Spleen (tissue), 11 donors: ENCODE data around the gene NAT14. TPM values are rescaled to one million over a fixed set of nuclear protein-coding genes. Genes with fewer than 3 reads are reported as not detected.

Experiments
- DNase-seq: peaks from one replicate; pipeline ENCODE4 v3.0.0-alpha.2; 2020
- H3K27ac ChIP-seq, 8 donors: fragments of 200-600 bp; sonication (generic) in 7 of 8; 1 replicate in 4 of 8; 2 replicates in 4 of 8; pipeline versions ENCODE4 v1.5.0 to v1.8.0; 2016 to 2021; ENCODE audit warnings: inconsistent platforms in 4 of 8, mild to moderate bottlenecking in 4 of 8, moderate library complexity in 1 of 8
- H3K27me3 ChIP-seq, 7 donors: fragments of 200-600 bp; sonication (generic) in 6 of 7; replicated peaks in 1 of 7; 1 replicate in 4 of 7; 2 replicates in 3 of 7; pipeline versions ENCODE4 v1.5.0 to v1.8.0; 2016 to 2021; ENCODE audit warnings: inconsistent platforms in 3 of 7, mild to moderate bottlenecking in 1 of 7
- H3K36me3 ChIP-seq, 6 donors: fragments of 200-600 bp; sonication (generic) in 5 of 6; 1 replicate in 4 of 6; 2 replicates in 2 of 6; pipeline versions ENCODE4 v1.5.0 to v1.8.0; 2016 to 2021; ENCODE audit warnings: inconsistent platforms in 2 of 6
- H3K4me1 ChIP-seq, 6 donors: fragments of 200-600 bp; sonication (generic) in 5 of 6; 1 replicate in 3 of 6; 2 replicates in 3 of 6; pipeline versions ENCODE4 v1.5.0 to v1.8.0; 2016 to 2021; ENCODE audit warnings: inconsistent platforms in 3 of 6
- H3K4me3 ChIP-seq, 8 donors: fragments of 200-600 bp; sonication (generic) in 7 of 8; 1 replicate in 4 of 8; 2 replicates in 4 of 8; pipeline versions ENCODE4 v1.5.0 to v1.8.0; 2016 to 2021; ENCODE audit warnings: inconsistent platforms in 4 of 8, mild to moderate bottlenecking in 4 of 8, moderate library complexity in 2 of 8
- H3K9me3 ChIP-seq, 8 donors: fragments of 200-600 bp; sonication (generic) in 7 of 8; 1 replicate in 4 of 8; 2 replicates in 4 of 8; pipeline versions ENCODE4 v1.5.0 to v1.8.0; 2016 to 2021; ENCODE audit warnings: inconsistent platforms in 4 of 8
- CTCF ChIP-seq, 11 experiments: fragments of 200-600 bp in 7 of 11; fragments of 450-650 bp in 4 of 11; sonication (generic) in 4 of 11; IDR thresholded peaks in 8 of 11; conservative IDR thresholded peaks in 3 of 11; 1 replicate in 7 of 11; 2 replicates in 4 of 11; pipeline versions ENCODE4 v1.4.0 to v1.8.0; 2016 to 2021; ENCODE audit warnings: antibody characterized with exemption in 11 of 11, inconsistent platforms in 4 of 11, mild to moderate bottlenecking in 1 of 11
- POLR2A ChIP-seq, 3 donors: fragments of 450-650 bp; IDR thresholded peaks; one replicate each; pipeline ENCODE4 v1.5.1; 2017; ENCODE audit warnings: antibody characterized with exemption in 3 of 3, mild to moderate bottlenecking in 1 of 3
- POLR2AphosphoS5 ChIP-seq, 3 donors: sonication (generic); formaldehyde crosslinking; IDR thresholded peaks; one replicate each; pipeline ENCODE4 v1.5.1; 2017; ENCODE audit warnings: antibody characterized with exemption in 3 of 3
- WGBS, 5 donors: extraction: QIAGEN DNeasy Blood & Tissue Kit in 3 of 5; methylation state at CpG; one replicate each; pipeline versions ENCODE4 v1.1.5 to v1.1.7; 2013 to 2018; 5-methylcytosine and 5-hydroxymethylcytosine counted together
- intact Hi-C: fragments of 100-400 bp; cut with DNase I; formaldehyde crosslinking; loops from one replicate; pipeline ENCODE4 v1.15.0; 2023; ENCODE audit warnings: low total_unique reads
- polyA plus RNA-seq, 3 donors: library from polyadenylated mRNA; stranded (reverse); fragments of 200-250 nt; gene quantifications; one replicate each; pipeline ENCODE4 v1.2.1, GENCODE V29; 2013
- total RNA-seq, 7 donors: library from RNA; depleted of rRNA in 3 of 7; stranded (reverse); fragments of >200 nt in 3 of 7; fragmentation: NEBNext Ultra II Directional in 4 of 7; extraction: Animal tissue kit (Norgen Biotek cat#: 25700) in 4 of 7; gene quantifications; one replicate each; pipeline versions ENCODE4 v1.1.0 to v1.2.1, GENCODE V29; 2016 to 2021
- donor health status: healthy with polysubstance abuse.
- donor health status: DM: no; HTN: no; CAD: no; lungs with moderate emphysema.
- donor health status: DM: no; HTN: no; CAD: no.
- donor health status: Bipolar disorder and iron deficiency.
- donor health status: healthy.
- donor health status: DM: no; HTN: no; CAD: no.
- donor health status: DM: yes; HTN: yes; CAD: no.

Gene NAT14
- total and polyA plus RNA-seq, 10 donors, result 1.9 to 17.7 (median 8.2) TPM

- peaks cover 0 to 31% (median 9%) of the 10 kb centered on the region in 6 donors for H3K36me3 ChIP-seq
- peaks cover 8 to 27% (median 22%) of the 10 kb centered on the region in 7 donors for H3K27me3 ChIP-seq
- H3K9me3 ChIP-seq, result no peaks in the 10 kb centered on the region
- no peak overlapping the region for H3K4me3 ChIP-seq
- TF ChIP-seq POLR2AphosphoS5 (IDR thresholded peaks at IDR 0.05) (no peak), POLR2A (IDR thresholded peaks at IDR 0.05) (no peak), CTCF (IDR thresholded peaks at IDR 0.05 in 8 of 11, conservative IDR thresholded peaks at IDR 0.05 in 3 of 11) (no peak)
- 68 to 90% (median 85%) methylated on average over 3 to 11 of the region's 11 CpGs for WGBS, 5 donors
- H3K4me1 ChIP-seq, result peaks cover 19 to 45% (median 33%) of the 10 kb centered on the region in 6 donors
- no peak overlapping the region for H3K27ac ChIP-seq
- intact Hi-C loops, result no loop called here
- DNase-seq, result no peak
Observed at GRCh38 chr19:55455576-55456235, 29.3 kb upstream of the NAT14 start.

GRCh38 chr19:55456347-55456746, 28.6 kb upstream of the NAT14 start:
- intact Hi-C loops, result no loop called here
- Histone ChIP-seq H3K9me3 (no peaks in the 10 kb centered on the region), H3K4me1 (peaks cover 18 to 46% (median 35%) of the 10 kb centered on the region in 6 donors), H3K4me3 (no peak overlapping the region), H3K27ac (no peak overlapping the region), H3K36me3 (peaks cover 0 to 31% (median 9%) of the 10 kb centered on the region in 6 donors), H3K27me3 (peaks cover 8 to 21% (median 17%) of the 10 kb centered on the region in 7 donors)
- DNase-seq, result no peak
- WGBS, 5 donors, result 81 to 89% (median 85%) methylated on average over 11 to 14 of the region's 14 CpGs
- TF ChIP-seq CTCF (IDR thresholded peaks at IDR 0.05 in 8 of 11, conservative IDR thresholded peaks at IDR 0.05 in 3 of 11) (no peak), POLR2AphosphoS5 (IDR thresholded peaks at IDR 0.05) (no peak), POLR2A (IDR thresholded peaks at IDR 0.05) (no peak)

GRCh38 chr19:55457683-55458457, 27.1 kb upstream of the NAT14 start:
- H3K9me3 ChIP-seq, result no peaks in the 10 kb centered on the region
- peaks cover 0 to 5% (median 1%) of the 10 kb centered on the region in 7 donors for H3K27me3 ChIP-seq
- no peak overlapping the region for H3K4me3 ChIP-seq
- WGBS, 5 donors, result 82 to 85% (median 83%) methylated on average over 16 of the region's 16 CpGs
- TF ChIP-seq POLR2A (IDR thresholded peaks at IDR 0.05) (no peak), CTCF (IDR thresholded peaks at IDR 0.05 in 8 of 11, conservative IDR thresholded peaks at IDR 0.05 in 3 of 11) (no peak), POLR2AphosphoS5 (IDR thresholded peaks at IDR 0.05) (no peak)
- intact Hi-C loops, result no loop called here
- H3K36me3 ChIP-seq, result peaks cover 0 to 31% (median 9%) of the 10 kb centered on the region in 6 donors
- no peak overlapping the region for H3K27ac ChIP-seq
- H3K4me1 ChIP-seq, result peaks cover 7 to 42% (median 32%) of the 10 kb centered on the region in 6 donors
- DNase-seq, result no peak

GRCh38 chr19:55459551-55459949, 25.4 kb upstream of the NAT14 start:
- H3K27ac ChIP-seq, result peak overlapping the region in 5 of 8 donors; percentile 90 to 95 (median 94)
- H3K4me1 ChIP-seq, result peaks cover 7 to 39% (median 28%) of the 10 kb centered on the region in 6 donors
- no peaks in the 10 kb centered on the region for H3K27me3 ChIP-seq
- intact Hi-C loops, result no loop called here
- peaks cover 0 to 22% (median 6%) of the 10 kb centered on the region in 6 donors for H3K36me3 ChIP-seq
- peak overlapping the region in 2 of 8 donors; percentile 82 to 97 for H3K4me3 ChIP-seq
- H3K9me3 ChIP-seq, result no peaks in the 10 kb centered on the region
- 66 to 77% (median 70%) methylated on average over 8 of the region's 8 CpGs for WGBS, 5 donors
- DNase-seq, result no peak
- no peak for TF ChIP-seq POLR2A (IDR thresholded peaks at IDR 0.05)
- TF ChIP-seq POLR2AphosphoS5 (IDR thresholded peaks at IDR 0.05), result no peak
- no peak for TF ChIP-seq CTCF (IDR thresholded peaks at IDR 0.05 in 8 of 11, conservative IDR thresholded peaks at IDR 0.05 in 3 of 11)
